ENCODE measurements around the gene RRAS2. TPM values are rescaled to one million over a fixed set of nuclear protein-coding genes. Genes with fewer than 3 reads are reported as not detected.

RRAS2 gene
- total RNA-seq, 2 donors from 2014 or later, result 75.1 to 99.7 TPM

DNA sequence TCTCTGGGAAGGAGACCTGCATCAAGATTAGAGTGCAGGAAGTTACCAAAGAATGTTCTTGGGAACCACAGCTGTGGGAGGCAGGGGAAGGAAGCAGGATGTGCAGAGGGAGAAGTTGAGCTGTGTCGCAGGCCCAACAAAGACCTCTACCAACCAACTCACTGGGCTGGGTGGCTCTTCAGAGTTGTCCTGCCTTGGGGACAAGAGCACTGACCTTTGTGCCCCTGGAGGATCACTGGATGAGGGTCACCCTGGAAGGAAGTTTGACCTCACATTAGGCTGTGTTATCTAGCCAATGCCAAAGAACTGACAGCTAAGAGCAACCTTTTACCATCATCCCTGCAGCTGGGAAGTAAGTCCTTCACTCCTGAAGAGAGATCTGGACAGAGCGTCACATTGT is 130.6 kb downstream of the RRAS2 start:
- WGBS, 2 experiments (ENCODE audit: insufficient coverage in 1 of 2, insufficient read length in 1 of 2), result 94 to 100% methylated on average over 2 of the region's 2 CpGs
- DNase-seq, result no peak
- Mint-ChIP-seq H3K27ac (no peak overlapping the region), H3K9me3 (peaks cover 9% of the 10 kb centered on the region), H3K4me3 (no peak overlapping the region), H3K36me3 (ENCODE audit: low read depth) (no peaks in the 10 kb centered on the region), H3K27me3 (ENCODE audit: insufficient read depth) (peaks cover 27% of the 10 kb centered on the region), H3K4me1 (peaks cover 21% of the 10 kb centered on the region)
- Histone ChIP-seq H3K27me3 (ENCODE audit: control insufficient read depth, insufficient read depth, low read length, poor library complexity, severe bottlenecking) (no peaks in the 10 kb centered on the region), H3K4me3 (ENCODE audit: low read length) (no peak overlapping the region), H3K36me3 (ENCODE audit: control insufficient read depth, insufficient read depth, low read length) (no peaks in the 10 kb centered on the region), H3K9me3 (ENCODE audit: control insufficient read depth, low read length) (peaks cover 5% of the 10 kb centered on the region), H3K27ac (ENCODE audit: low read depth, low read length) (no peak overlapping the region), H3K4me1 (ENCODE audit: control insufficient read depth, insufficient read depth, low read length) (no peaks in the 10 kb centered on the region), H3K9ac (ENCODE audit: extremely low read depth, low read length, poor library complexity, severe bottlenecking) (no peak overlapping the region)
- TF ChIP-seq, protein P1, sequence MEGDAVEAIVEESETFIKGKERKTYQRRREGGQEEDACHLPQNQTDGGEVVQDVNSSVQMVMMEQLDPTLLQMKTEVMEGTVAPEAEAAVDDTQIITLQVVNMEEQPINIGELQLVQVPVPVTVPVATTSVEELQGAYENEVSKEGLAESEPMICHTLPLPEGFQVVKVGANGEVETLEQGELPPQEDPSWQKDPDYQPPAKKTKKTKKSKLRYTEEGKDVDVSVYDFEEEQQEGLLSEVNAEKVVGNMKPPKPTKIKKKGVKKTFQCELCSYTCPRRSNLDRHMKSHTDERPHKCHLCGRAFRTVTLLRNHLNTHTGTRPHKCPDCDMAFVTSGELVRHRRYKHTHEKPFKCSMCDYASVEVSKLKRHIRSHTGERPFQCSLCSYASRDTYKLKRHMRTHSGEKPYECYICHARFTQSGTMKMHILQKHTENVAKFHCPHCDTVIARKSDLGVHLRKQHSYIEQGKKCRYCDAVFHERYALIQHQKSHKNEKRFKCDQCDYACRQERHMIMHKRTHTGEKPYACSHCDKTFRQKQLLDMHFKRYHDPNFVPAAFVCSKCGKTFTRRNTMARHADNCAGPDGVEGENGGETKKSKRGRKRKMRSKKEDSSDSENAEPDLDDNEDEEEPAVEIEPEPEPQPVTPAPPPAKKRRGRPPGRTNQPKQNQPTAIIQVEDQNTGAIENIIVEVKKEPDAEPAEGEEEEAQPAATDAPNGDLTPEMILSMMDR (conservative IDR thresholded peaks at IDR 0.05), result no peak

Other genes with a start within 250 kb of the RRAS2 start
- 100 to 1,000 TPM in 1 of 2 donors, 10 to 100 TPM in 1; 91.3 to 116 TPM for gene COPB1, start 140.6 kb upstream of the RRAS2 start, total RNA-seq
- 100 to 1,000 TPM; 171 to 214 TPM for gene PSMA1, start 161.2 kb upstream of the RRAS2 start, total RNA-seq